K562 (cell line): Measurements from ENCODE around the gene MAB21L4. TPM values are rescaled to one million over a fixed set of nuclear protein-coding genes. Genes with fewer than 3 reads are reported as not detected.

Experiments used
- ATAC-seq: fragments of 200-7000 bp; cut with Tn5 transposase; 3 replicates; pipeline ENCODE4 v1.9.1; 2020; ENCODE audit warnings: moderate library complexity
- BruUV-seq: library from RNA; stranded (reverse); fragments of 400-500 nt; replicated peaks from 2 replicates; lab custom pipeline; 2021; lab: Mats Ljungman, UMichigan
- CTCF ChIA-PET: fragments of 300-600 bp; formaldehyde crosslinking; extraction: SDS; loops from one replicate; lab custom pipeline; 2021; ENCODE audit warnings: low intra/inter-chr PET ratio; lab: Yijun Ruan, JAX
- POLR2A ChIA-PET: fragments of 300-600, 350-650 bp; sonication (Branson Sonifier 250); formaldehyde crosslinking; extraction: SDS; loops from one replicate; lab custom pipeline; 2021; ENCODE audit warnings: antibody characterized with exemption, inconsistent platforms; lab: Yijun Ruan, JAX
- DNase-seq, 4 experiments: peaks; one replicate each; pipeline versions ENCODE4 v3.0.0 to v3.0.0-alpha.2; 2011 to 2018; ENCODE audit warnings: low spot score in 3 of 4, mixed read lengths in 3 of 4; ENCODE audit errors: extremely low read depth in 1 of 4
- FAIRE-seq: peaks from 2 replicates; lab custom pipeline; 2011; peaks lifted over from hg19 to GRCh38; lab: Jason Lieb, UNC
- H2AFZ ChIP-seq: 2 replicates; pipeline ENCODE4 v1.6.0; 2011; ENCODE audit warnings: low read depth, low read length, control low read depth, inconsistent platforms
- H3K27ac ChIP-seq: fragments of 200-600 bp; 3 replicates; pipeline ENCODE4 v1.8.0; 2011; ENCODE audit warnings: low read depth, mild to moderate bottlenecking, control low read depth, inconsistent platforms, low read length, moderate library complexity, mixed read lengths; ENCODE audit errors: extremely low read depth
- H3K27me3 ChIP-seq, 2 experiments: fragments of 300-600 bp in 1 of 2; 2 replicates in 1 of 2; 3 replicates in 1 of 2; pipeline versions ENCODE4 v1.6.0 to v1.8.0; 2011; ENCODE audit warnings: inconsistent platforms in 2 of 2, low read length in 2 of 2, mild to moderate bottlenecking in 1 of 2, mixed read lengths in 1 of 2, moderate library complexity in 1 of 2; ENCODE audit not compliant: control insufficient read depth in 2 of 2, insufficient read depth in 2 of 2
- H3K36me3 ChIP-seq: fragments of 300-600 bp; 3 replicates; pipeline ENCODE4 v1.8.0; 2011; ENCODE audit warnings: mild to moderate bottlenecking, low read length, inconsistent platforms; ENCODE audit not compliant: control insufficient read depth, insufficient read depth
- H3K4me1 ChIP-seq, 2 experiments: fragments of 200-600 bp in 1 of 2; replicated peaks in 1 of 2; 2 replicates in 1 of 2; 3 replicates in 1 of 2; pipeline versions ENCODE4 v1.5.1 to v1.8.0; 2011; ENCODE audit warnings: inconsistent platforms in 2 of 2, low read length in 2 of 2, mild to moderate bottlenecking in 1 of 2, mixed read lengths in 1 of 2, moderate library complexity in 1 of 2; ENCODE audit not compliant: control insufficient read depth in 2 of 2, insufficient read depth in 2 of 2
- H3K4me2 ChIP-seq: 2 replicates; pipeline ENCODE4 v1.6.1; 2011; ENCODE audit warnings: low read length, control low read depth, inconsistent platforms, mixed read lengths; ENCODE audit not compliant: insufficient read depth
- H3K4me3 ChIP-seq: fragments of 200-600 bp; sonication (generic), shearing (Covaris generic); 2 replicates; pipeline ENCODE4 v1.5.1; 2016; ENCODE audit warnings: control low read depth, inconsistent platforms
- H3K79me2 ChIP-seq: fragments of 200-600 bp; 3 replicates; pipeline ENCODE4 v1.8.0; 2011; ENCODE audit warnings: low read length, inconsistent platforms; ENCODE audit not compliant: control insufficient read depth, insufficient read depth
- H3K9ac ChIP-seq, 2 experiments: 2 replicates each; pipeline versions ENCODE4 v1.6.0 to v1.6.1; 2011; ENCODE audit warnings: low read depth in 2 of 2, low read length in 2 of 2, control low read depth in 1 of 2, inconsistent platforms in 1 of 2, mild to moderate bottlenecking in 1 of 2, mixed read lengths in 1 of 2; ENCODE audit not compliant: insufficient read depth in 1 of 2
- H3K9me1 ChIP-seq: one replicate; pipeline ENCODE4 v1.6.0; 2011; ENCODE audit warnings: inconsistent platforms, mild to moderate bottlenecking, low read length, moderate library complexity; ENCODE audit not compliant: control insufficient read depth, insufficient read depth
- H3K9me3 ChIP-seq: replicated peaks from 2 replicates; pipeline ENCODE4 v1.5.1; 2011; ENCODE audit warnings: low read depth, low read length, inconsistent platforms; ENCODE audit not compliant: control insufficient read depth, insufficient read depth
- H4K20me1 ChIP-seq: replicated peaks from 2 replicates; pipeline ENCODE4 v1.6.1; 2011; ENCODE audit warnings: low read length, inconsistent platforms, mixed read lengths; ENCODE audit not compliant: control insufficient read depth, insufficient read depth
- PHTF2 ChIP-seq: fragments of 250-450 bp; sonication (Bioruptor Pico); IDR thresholded peaks from 2 replicates; pipeline ENCODE4 v1.5.0; 2021; ENCODE audit warnings: mild to moderate bottlenecking
- PML ChIP-seq: IDR thresholded peaks from 2 replicates; pipeline ENCODE4 v1.6.1; 2012; ENCODE audit warnings: low read length, inconsistent platforms
- whole genome bisulfite sequencing: fragments of 100-300 bp; shearing (Covaris generic); methylation state at CpG from one replicate; pipeline ENCODE4 v1.1.6; 2016; ENCODE audit warnings: low coverage, mixed read lengths; ENCODE audit not compliant: insufficient coverage; ENCODE audit errors: missing lambda C conversion rate; 5-methylcytosine and 5-hydroxymethylcytosine counted together
- in situ Hi-C: fragments of 300-500 bp; cut with MboI; formaldehyde crosslinking; loops from 4 replicates; pipeline ENCODE4 v1.15.0; 2018; ENCODE audit warnings: inconsistent platforms, mixed read lengths
- intact Hi-C: fragments of 100-400 bp; cut with micrococcal nuclease; formaldehyde crosslinking; loops from 2 replicates; pipeline ENCODE4 v1.14.2; 2022
- polyA plus RNA-seq, 8 experiments: library from polyadenylated mRNA; depleted of rRNA in 4 of 8; stranded (reverse) in 5 of 8; unstranded in 3 of 8; fragments of >200 nt; fragmentation: Nextera tagmentation in 2 of 8; fragmentation: Illumina TruSeq in 1 of 8; extraction: Ambion mirVana in 2 of 8; extraction: Trizol in 1 of 8; gene quantifications; 2 replicates each; pipeline versions ENCODE4 v1.2.1 to v1.2.3, GENCODE V29; 2011 to 2014; ENCODE audit warnings: inconsistent platforms in 1 of 8, missing spikeins in 1 of 8
- total RNA-seq, 7 experiments: library from RNA; depleted of rRNA in 6 of 7; stranded (reverse); fragments of >200 nt in 6 of 7; fragmentation: Illumina TruSeq in 2 of 7; extraction: Trizol in 2 of 7; gene quantifications; 2 replicates each; pipeline versions ENCODE4 v1.2.1 to v1.2.3, GENCODE V29; 2011 to 2021; ENCODE audit warnings: low replicate concordance in 1 of 7
- TF ChIP-seq, protein P1 (sequence below), 2 experiments: fragments of 450-650 bp in 1 of 2; sonication (generic) in 1 of 2; formaldehyde crosslinking; conservative IDR thresholded peaks; 2 replicates each; pipeline versions ENCODE4 v1.4.0 to v1.8.1; 2020 to 2022; ENCODE audit warnings: mild to moderate bottlenecking in 1 of 2, missing genetic modification reagents in 1 of 2

Gene MAB21L4
- total and polyA plus RNA-seq, 9 of the 15 experiments (the other 6 are each of a cell fraction or from before 2014, with no cell fraction given), result 0.03 TPM; not detected in 8

DNA sequence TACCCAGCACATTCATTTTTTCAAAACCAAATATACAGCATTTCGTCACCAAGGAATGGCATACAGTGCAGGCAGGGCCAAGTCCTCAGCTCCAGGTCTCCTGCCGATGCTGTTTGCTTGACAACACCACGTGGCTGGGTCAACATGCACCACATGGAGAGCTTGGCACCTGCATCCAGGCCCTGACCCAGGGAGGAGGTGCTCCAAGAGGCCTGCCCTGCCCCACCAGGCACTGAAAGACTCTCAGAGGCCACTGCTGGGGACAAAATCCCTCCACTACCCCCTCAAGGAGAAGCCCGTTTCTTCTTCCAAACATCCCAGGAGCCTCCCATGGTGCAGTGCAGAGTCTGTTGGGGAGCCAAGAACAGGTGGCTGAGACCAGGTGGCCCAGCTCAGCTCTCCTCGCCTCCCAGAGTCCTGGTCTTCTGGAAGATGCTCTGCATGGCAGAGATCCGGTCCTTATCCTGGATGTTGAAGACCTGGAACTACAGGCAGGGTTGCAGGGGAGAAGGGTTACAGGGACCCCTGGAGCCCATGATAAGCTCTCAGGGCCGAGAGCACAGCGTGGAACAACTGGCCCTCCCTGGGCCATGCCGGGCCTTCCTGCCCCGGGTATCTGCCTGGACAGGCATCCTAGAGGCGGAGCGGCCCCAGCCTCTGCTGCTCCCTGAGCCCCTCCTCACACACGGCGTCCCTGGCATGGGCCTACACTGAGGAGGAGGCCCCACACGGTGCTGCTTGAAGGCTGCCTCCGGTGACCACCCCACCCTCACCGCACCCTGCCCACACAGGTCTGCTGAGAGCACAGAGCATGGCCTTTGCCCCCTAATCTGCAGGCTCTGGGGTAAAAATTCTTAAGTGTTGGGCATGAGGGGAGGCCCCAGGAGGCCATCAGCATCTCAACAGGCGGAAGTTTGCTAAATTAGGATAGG is 9.0 kb downstream of the MAB21L4 start:
- Histone ChIP-seq H3K4me3 (no peak overlapping the region), H3K27me3 (peaks cover 0 to 4% of the 10 kb centered on the region in 2 experiments; a peak in 2 of 5 replicates), H3K9ac (no peak overlapping the region), H3K9me3 (no peaks in the 10 kb centered on the region), H3K79me2 (no peaks in the 10 kb centered on the region), H3K4me1 (peaks cover 0 to 5% of the 10 kb centered on the region in 2 experiments; a peak in 2 of 5 replicates), H2AFZ (no peak overlapping the region), H3K36me3 (no peaks in the 10 kb centered on the region), H3K4me2 (no peak overlapping the region), H4K20me1 (no peaks in the 10 kb centered on the region), H3K27ac (no peak overlapping the region), H3K9me1 (no peaks in the 10 kb centered on the region)
- BruUV-seq, result no TSS peak
- 4% methylated on average over 11 of the region's 18 CpGs for WGBS
- ATAC-seq (no peak), FAIRE-seq (no peak), DNase-seq (no peak)
- in situ Hi-C loops, result no loop called here
- TF ChIP-seq PML, result no peak
- TF ChIP-seq, protein P1, sequence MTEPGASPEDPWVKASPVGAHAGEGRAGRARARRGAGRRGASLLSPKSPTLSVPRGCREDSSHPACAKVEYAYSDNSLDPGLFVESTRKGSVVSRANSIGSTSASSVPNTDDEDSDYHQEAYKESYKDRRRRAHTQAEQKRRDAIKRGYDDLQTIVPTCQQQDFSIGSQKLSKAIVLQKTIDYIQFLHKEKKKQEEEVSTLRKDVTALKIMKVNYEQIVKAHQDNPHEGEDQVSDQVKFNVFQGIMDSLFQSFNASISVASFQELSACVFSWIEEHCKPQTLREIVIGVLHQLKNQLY (CRISPR knock-in tag; conservative IDR thresholded peaks at IDR 0.05), result no peak
- no peak for TF ChIP-seq PHTF2 (CRISPR knock-in tag)
- intact Hi-C loops, result no loop called here
- ChIA-PET CTCF (no interaction called here), POLR2A (interaction anchor here (0.5 kb wide), 1 partner anchor 159 kb away, joined by 5 read pairs; no protein-coding TSS in a partner anchor)
